Skeletal muscle satellite cell (primary cell): ENCODE results near the gene XIST.

ENCODE experiments used
- H3K27me3 ChIP-seq: 2 replicates; pipeline ENCODE4 v1.7.0; 2013; ENCODE audit warnings: low read length; ENCODE audit not compliant: control insufficient read depth, insufficient read depth
- H3K36me3 ChIP-seq: 2 replicates; pipeline ENCODE4 v1.7.0; 2013; ENCODE audit warnings: mild to moderate bottlenecking, control low read depth, low read length; ENCODE audit not compliant: insufficient read depth
- H3K4me1 ChIP-seq: 2 replicates; pipeline ENCODE4 v1.7.0; 2013; ENCODE audit warnings: low read length; ENCODE audit not compliant: control insufficient read depth, insufficient read depth
- H3K4me2 ChIP-seq: 2 replicates; pipeline ENCODE4 v1.7.0; 2013; ENCODE audit warnings: mild to moderate bottlenecking, low read length
- H3K4me3 ChIP-seq: 2 replicates; pipeline ENCODE4 v1.7.0; 2013; ENCODE audit warnings: low read length
- H3K9ac ChIP-seq: 2 replicates; pipeline ENCODE4 v1.7.0; 2013; ENCODE audit warnings: mild to moderate bottlenecking, low read depth, low read length, moderate library complexity
- H3K9me3 ChIP-seq: replicated peaks from 2 replicates; pipeline ENCODE4 v1.7.0; 2013; ENCODE audit warnings: mild to moderate bottlenecking, control low read depth, low read length

Gene XIST

DNA sequence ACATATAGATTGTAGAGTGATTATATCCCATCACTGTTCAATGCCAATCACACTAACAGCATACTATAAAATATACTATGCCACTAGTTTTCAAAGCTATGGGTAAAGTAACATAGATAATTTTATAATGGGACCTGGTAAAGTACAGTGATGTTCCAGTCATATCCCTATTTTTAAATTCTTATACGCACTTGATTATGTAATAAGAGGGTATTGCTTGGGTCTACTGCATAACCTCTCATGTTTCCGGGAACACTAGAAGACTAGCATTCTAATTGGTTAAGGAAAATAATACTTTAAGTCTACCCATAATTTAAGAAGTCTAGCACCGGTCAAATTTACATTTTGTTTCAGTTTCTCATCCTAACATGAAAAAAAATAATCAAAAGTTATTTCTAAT is 14.4 kb downstream of the XIST start:
- no peaks in the 10 kb centered on the region for H3K9me3 ChIP-seq
- H3K4me3 ChIP-seq: no peak overlapping the region
- peaks cover 6% of the 10 kb centered on the region for H3K36me3 ChIP-seq
- H3K9ac ChIP-seq: no peak overlapping the region
- H3K4me1 ChIP-seq: no peaks in the 10 kb centered on the region
- H3K4me2 ChIP-seq: no peak overlapping the region
- no peaks in the 10 kb centered on the region for H3K27me3 ChIP-seq

DNA sequence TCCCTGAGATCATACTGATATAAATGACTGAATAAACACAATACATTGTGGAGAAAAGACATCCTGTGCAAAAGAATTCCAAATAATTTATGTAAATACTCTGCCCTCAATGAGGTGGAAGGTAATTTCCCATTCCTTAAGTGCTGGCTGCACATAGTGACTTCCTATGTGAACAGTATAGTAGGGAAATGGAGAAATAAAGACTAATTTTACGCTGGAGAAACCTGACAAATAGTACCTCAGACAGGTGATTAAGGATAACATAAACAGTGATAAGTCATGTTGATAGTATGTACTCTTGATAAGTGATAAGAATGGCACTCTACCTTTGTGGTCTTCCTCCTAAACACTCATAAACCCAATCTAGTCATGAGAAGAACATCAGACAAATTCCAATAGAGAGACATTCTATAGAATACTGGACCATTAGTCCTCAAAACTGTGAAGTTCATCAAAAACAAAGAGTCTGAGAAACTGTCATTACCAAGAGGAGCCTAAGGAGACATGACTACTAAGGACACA is 15.5 kb downstream of the XIST start:
- Histone ChIP-seq H3K4me2 (no peak overlapping the region), H3K36me3 (peaks cover 6% of the 10 kb centered on the region), H3K4me3 (no peak overlapping the region), H3K9me3 (no peaks in the 10 kb centered on the region), H3K9ac (no peak overlapping the region), H3K27me3 (no peaks in the 10 kb centered on the region), H3K4me1 (no peaks in the 10 kb centered on the region)

DNA sequence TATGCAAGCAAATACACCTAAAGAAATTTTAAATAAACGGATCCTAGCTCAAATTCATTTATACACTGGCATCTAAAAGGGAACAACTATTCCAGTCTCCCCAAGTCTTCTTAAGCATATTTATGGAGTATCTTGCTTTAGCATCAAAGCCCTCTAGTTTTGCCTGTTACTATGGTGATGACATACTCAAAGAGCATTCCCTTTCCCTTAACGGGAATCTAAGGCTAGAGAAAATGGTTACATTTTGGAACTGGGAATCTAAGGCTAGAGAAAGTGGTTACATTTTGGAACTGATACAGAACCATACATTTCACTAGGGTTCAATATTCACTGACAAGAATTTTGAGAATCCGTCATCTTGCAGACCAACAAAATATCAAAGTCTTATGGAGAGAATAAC is 18.3 kb downstream of the XIST start:
- Histone ChIP-seq H3K4me1 (no peaks in the 10 kb centered on the region), H3K9ac (no peak overlapping the region), H3K4me3 (no peak overlapping the region), H3K9me3 (no peaks in the 10 kb centered on the region), H3K4me2 (no peak overlapping the region), H3K27me3 (no peaks in the 10 kb centered on the region), H3K36me3 (peaks cover 23% of the 10 kb centered on the region)

- Histone ChIP-seq H3K4me2 (no peak overlapping the region), H3K4me1 (no peaks in the 10 kb centered on the region), H3K9me3 (no peaks in the 10 kb centered on the region), H3K4me3 (no peak overlapping the region), H3K27me3 (no peaks in the 10 kb centered on the region), H3K36me3 (peaks cover 40% of the 10 kb centered on the region), H3K9ac (no peak overlapping the region)
These were observed 20.2 kb downstream of the XIST start for GRCh38 chrX:73832319-73832718.

- H3K4me2 ChIP-seq: no peak overlapping the region
- peaks cover 48% of the 10 kb centered on the region for H3K36me3 ChIP-seq
- H3K9ac ChIP-seq: no peak overlapping the region
- no peaks in the 10 kb centered on the region for H3K9me3 ChIP-seq
- no peak overlapping the region for H3K4me3 ChIP-seq
- H3K27me3 ChIP-seq: no peaks in the 10 kb centered on the region
- no peaks in the 10 kb centered on the region for H3K4me1 ChIP-seq
These were observed 21.0 kb downstream of the XIST start for GRCh38 chrX:73831500-73831899.

GRCh38 chrX:73830489-73831414 is 21.8 kb downstream of the XIST start:
- no peak overlapping the region for H3K4me2 ChIP-seq
- no peaks in the 10 kb centered on the region for H3K4me1 ChIP-seq
- H3K9ac ChIP-seq: no peak overlapping the region
- H3K4me3 ChIP-seq: no peak overlapping the region
- H3K36me3 ChIP-seq: peaks cover 56% of the 10 kb centered on the region
- no peaks in the 10 kb centered on the region for H3K9me3 ChIP-seq
- no peaks in the 10 kb centered on the region for H3K27me3 ChIP-seq

- Histone ChIP-seq H3K4me1 (no peaks in the 10 kb centered on the region), H3K36me3 (peaks cover 62% of the 10 kb centered on the region), H3K9ac (no peak overlapping the region)
These were observed 22.5 kb downstream of the XIST start for GRCh38 chrX:73829890-73830466.

GRCh38 chrX:73828080-73828720 is 24.3 kb downstream of the XIST start:
- no peaks in the 10 kb centered on the region for H3K9me3 ChIP-seq
- no peaks in the 10 kb centered on the region for H3K4me1 ChIP-seq
- H3K27me3 ChIP-seq: no peaks in the 10 kb centered on the region
- no peak overlapping the region for H3K9ac ChIP-seq
- no peak overlapping the region for H3K4me2 ChIP-seq
- no peak overlapping the region for H3K4me3 ChIP-seq
- peaks cover 60% of the 10 kb centered on the region for H3K36me3 ChIP-seq

More at GRCh38 chrX:73829890-73830466, 22.5 kb downstream of the XIST start:
- Histone ChIP-seq H3K9me3 (no peaks in the 10 kb centered on the region), H3K27me3 (no peaks in the 10 kb centered on the region), H3K4me3 (no peak overlapping the region), H3K4me2 (no peak overlapping the region)

GRCh38 chrX:73827406-73827805 is 25.1 kb downstream of the XIST start:
- peaks cover 64% of the 10 kb centered on the region for H3K36me3 ChIP-seq
- H3K4me2 ChIP-seq: no peak overlapping the region
- no peaks in the 10 kb centered on the region for H3K9me3 ChIP-seq
- H3K4me3 ChIP-seq: no peak overlapping the region
- no peak overlapping the region for H3K9ac ChIP-seq
- H3K4me1 ChIP-seq: no peaks in the 10 kb centered on the region
- H3K27me3 ChIP-seq: no peaks in the 10 kb centered on the region

GRCh38 chrX:73826996-73827395 is 25.5 kb downstream of the XIST start:
- no peaks in the 10 kb centered on the region for H3K4me1 ChIP-seq
- H3K4me3 ChIP-seq: no peak overlapping the region
- peaks cover 66% of the 10 kb centered on the region for H3K36me3 ChIP-seq
- no peak overlapping the region for H3K9ac ChIP-seq
- no peaks in the 10 kb centered on the region for H3K9me3 ChIP-seq
- no peak overlapping the region for H3K4me2 ChIP-seq
- H3K27me3 ChIP-seq: no peaks in the 10 kb centered on the region

DNA sequence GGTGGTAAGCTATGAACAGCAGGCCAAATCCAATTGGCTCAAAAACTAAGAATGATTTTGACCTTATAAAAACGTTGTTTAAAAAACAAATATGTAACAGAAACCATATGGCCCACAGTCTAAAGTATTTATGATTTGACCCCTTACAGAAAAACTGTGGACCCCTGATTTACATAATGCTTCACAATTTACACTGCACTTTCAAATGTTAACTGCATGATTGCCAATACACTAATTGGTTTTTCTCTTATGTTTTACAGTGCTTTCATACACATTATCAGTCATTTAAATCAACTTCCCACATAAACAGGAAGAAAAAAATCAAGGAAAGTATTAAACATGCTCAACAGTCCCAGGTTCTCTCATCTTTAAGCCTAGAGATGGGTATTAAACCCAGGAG is 26.9 kb downstream of the XIST start:
- no peaks in the 10 kb centered on the region for H3K9me3 ChIP-seq
- H3K4me2 ChIP-seq: no peak overlapping the region
- H3K36me3 ChIP-seq: peaks cover 66% of the 10 kb centered on the region
- H3K4me1 ChIP-seq: no peaks in the 10 kb centered on the region
- no peak overlapping the region for H3K4me3 ChIP-seq
- H3K9ac ChIP-seq: no peak overlapping the region
- H3K27me3 ChIP-seq: no peaks in the 10 kb centered on the region
